Small intestine (tissue), 7 donors: ENCODE data around the gene RMND5B. TPM values are rescaled to one million over a fixed set of nuclear protein-coding genes. Genes with fewer than 3 reads are reported as not detected.

Experiments used
- DNase-seq, 2 donors: peaks; one replicate each; pipeline versions ENCODE4 v3.0.0 to v3.0.0-alpha.2; 2013
- FAIRE-seq: peaks from 2 replicates; lab custom pipeline; 2012; peaks lifted over from hg19 to GRCh38; lab: Jason Lieb, UNC
- H3K27ac ChIP-seq, 3 donors: one replicate each; pipeline ENCODE4 v1.5.1; 2013; ENCODE audit warnings: low read length in 2 of 3, mild to moderate bottlenecking in 2 of 3, control low read depth in 1 of 3, inconsistent platforms in 1 of 3, low read depth in 1 of 3, moderate library complexity in 1 of 3
- H3K27me3 ChIP-seq, 3 donors: one replicate each; pipeline ENCODE4 v1.6.1; 2013; ENCODE audit warnings: low read length in 3 of 3, inconsistent platforms in 1 of 3; ENCODE audit not compliant: control insufficient read depth in 3 of 3, insufficient read depth in 3 of 3
- H3K36me3 ChIP-seq, 3 donors: one replicate each; pipeline ENCODE4 v1.6.1; 2013; ENCODE audit warnings: low read length in 3 of 3, inconsistent platforms in 1 of 3, low read depth in 1 of 3, mild to moderate bottlenecking in 1 of 3, moderate library complexity in 1 of 3; ENCODE audit not compliant: control insufficient read depth in 3 of 3, insufficient read depth in 2 of 3
- H3K4me1 ChIP-seq, 3 donors: one replicate each; pipeline ENCODE4 v1.6.1; 2013; ENCODE audit warnings: low read length in 2 of 3, inconsistent platforms in 1 of 3, low read depth in 1 of 3, mild to moderate bottlenecking in 1 of 3, moderate library complexity in 1 of 3; ENCODE audit not compliant: control insufficient read depth in 3 of 3, insufficient read depth in 2 of 3
- H3K4me3 ChIP-seq, 3 donors: one replicate each; pipeline ENCODE4 v1.5.1; 2013; ENCODE audit warnings: low read length in 3 of 3, control low read depth in 1 of 3, inconsistent platforms in 1 of 3, low read depth in 1 of 3, mild to moderate bottlenecking in 1 of 3, moderate library complexity in 1 of 3
- H3K9me3 ChIP-seq, 2 donors: one replicate each; pipeline ENCODE4 v1.6.1; 2013; ENCODE audit warnings: low read depth in 1 of 2, low read length in 1 of 2; ENCODE audit not compliant: control insufficient read depth in 2 of 2, insufficient read depth in 1 of 2
- WGBS, 3 donors: extraction: QIAGEN DNeasy Blood & Tissue Kit; methylation state at CpG; one replicate each; pipeline ENCODE4 v1.1.7; 2013; 5-methylcytosine and 5-hydroxymethylcytosine counted together
- polyA plus RNA-seq, 4 donors: library from polyadenylated mRNA; stranded (reverse) in 3 of 4; unstranded in 1 of 4; fragments of 200-250 nt in 3 of 4; fragments of 120-200 nt in 1 of 4; gene quantifications; one replicate each; pipeline versions ENCODE4 v1.2.1 to v1.2.3, GENCODE V29; 2013
- donor health status: healthy with polysubstance abuse.
- donor health status: control.
- donor health status: control.
- donor health status: Bipolar disorder and iron deficiency.
- donor health status: healthy.

The RMND5B gene
- polyA plus RNA-seq, 4 donors = 27.1 to 34.9 (median 28.7) TPM

DNA sequence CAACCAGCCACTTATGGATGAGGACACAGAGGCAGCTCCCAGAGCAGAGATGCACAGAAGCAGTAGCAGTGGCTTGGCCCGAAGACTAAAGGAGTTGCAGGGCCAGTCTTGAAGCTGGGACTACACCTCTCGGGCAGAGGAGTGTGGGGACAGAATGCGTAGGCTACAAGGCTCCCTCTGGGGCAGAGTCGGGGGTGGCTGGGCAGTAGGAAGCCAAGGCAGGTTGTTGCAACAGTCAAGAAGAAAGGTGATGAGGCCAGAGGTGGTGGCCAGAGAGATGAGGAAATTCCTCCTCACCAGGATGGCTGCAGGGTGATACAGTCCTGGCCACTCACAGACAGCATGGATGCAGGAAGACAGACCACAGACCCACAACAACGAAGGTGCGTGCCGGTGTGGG, 22.4 kb upstream of the RMND5B start:
- FAIRE-seq (no peak), DNase-seq (no peak)
- H3K27me3 ChIP-seq = peaks cover 0 to 10% (median 0%) of the 10 kb centered on the region in 3 donors
- H3K4me3 ChIP-seq = no peak overlapping the region
- no peaks in the 10 kb centered on the region for H3K4me1 ChIP-seq
- no peaks in the 10 kb centered on the region for H3K9me3 ChIP-seq
- WGBS, 3 donors = 76 to 87% (median 84%) methylated on average over 7 of the region's 7 CpGs
- H3K36me3 ChIP-seq = no peaks in the 10 kb centered on the region
- H3K27ac ChIP-seq = no peak overlapping the region

DNA sequence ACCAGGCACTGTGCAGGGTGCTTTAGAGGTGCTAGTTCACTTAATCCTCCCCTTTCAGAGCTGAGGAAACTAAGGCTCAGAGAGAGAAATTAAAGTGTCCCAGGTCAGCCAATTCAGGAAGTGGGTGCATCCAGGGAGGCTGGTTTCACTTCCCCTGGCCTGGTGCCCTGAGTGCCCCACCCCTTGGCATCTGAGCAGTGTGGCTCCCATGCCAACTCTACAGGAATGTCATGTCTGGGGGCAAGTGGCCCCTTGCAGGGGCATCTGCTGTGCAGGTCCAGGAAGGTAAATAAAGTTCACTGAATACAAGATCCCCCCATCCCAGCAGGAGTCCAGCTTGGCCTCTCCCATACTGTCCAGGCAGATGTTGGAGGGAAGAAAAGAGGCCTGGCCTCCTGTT, 21.8 kb upstream of the RMND5B start:
- peaks cover 0 to 13% (median 2%) of the 10 kb centered on the region in 3 donors for H3K27me3 ChIP-seq
- H3K4me3 ChIP-seq = no peak overlapping the region
- no peaks in the 10 kb centered on the region for H3K9me3 ChIP-seq
- H3K27ac ChIP-seq = no peak overlapping the region
- FAIRE-seq (no peak), DNase-seq (peak in 1 of 2 donors; percentile 54)
- H3K36me3 ChIP-seq = no peaks in the 10 kb centered on the region
- no peaks in the 10 kb centered on the region for H3K4me1 ChIP-seq

DNA sequence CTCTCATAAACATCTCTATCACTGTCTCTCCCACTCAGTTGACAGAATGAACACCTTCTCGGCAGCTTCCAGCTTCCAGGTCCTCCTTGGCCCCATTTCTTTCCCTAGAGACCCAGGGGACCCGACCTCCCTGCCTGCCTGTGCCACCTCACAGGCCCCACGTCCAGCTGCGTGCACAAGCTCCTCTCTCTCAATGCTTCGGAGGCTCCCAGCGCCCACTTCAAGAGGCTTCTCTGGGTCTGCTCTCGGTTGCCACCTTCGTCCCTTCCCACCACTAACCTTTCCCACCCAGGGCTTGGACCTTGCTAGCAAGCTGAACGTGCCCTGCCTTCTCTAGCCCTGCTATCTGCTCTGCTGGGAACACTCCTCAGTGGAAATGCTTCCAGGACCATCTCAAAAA, 20.3 kb upstream of the RMND5B start:
- Histone ChIP-seq H3K4me1 (no peaks in the 10 kb centered on the region), H3K27me3 (peaks cover 0 to 29% (median 14%) of the 10 kb centered on the region in 3 donors), H3K36me3 (no peaks in the 10 kb centered on the region), H3K4me3 (no peak overlapping the region), H3K27ac (no peak overlapping the region), H3K9me3 (no peaks in the 10 kb centered on the region)
- WGBS, 3 donors = 83 to 89% (median 86%) methylated on average over 9 of the region's 9 CpGs
- FAIRE-seq (no peak), DNase-seq (no peak)

DNA sequence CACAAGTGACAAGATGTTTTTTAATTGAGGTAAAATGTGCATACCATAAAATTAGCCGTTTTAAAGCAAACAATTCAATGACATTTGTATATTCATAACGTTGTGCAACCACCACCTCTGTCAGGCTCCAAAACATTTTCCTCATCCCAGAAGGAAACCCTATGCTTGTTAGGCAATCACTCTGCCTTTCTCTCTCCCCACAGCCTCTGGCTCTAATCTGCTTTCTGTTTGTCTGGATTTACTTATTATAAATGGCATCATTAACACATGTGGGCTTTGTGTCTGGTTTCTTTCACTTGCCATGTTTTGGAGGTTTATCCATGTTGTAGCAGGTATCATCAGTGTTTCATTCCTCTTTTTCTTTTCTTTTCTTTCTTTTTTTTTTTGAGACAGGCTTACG, 18.9 kb upstream of the RMND5B start:
- 36 to 54% (median 42%) methylated on average over 3 of the region's 3 CpGs for WGBS, 3 donors

DNA sequence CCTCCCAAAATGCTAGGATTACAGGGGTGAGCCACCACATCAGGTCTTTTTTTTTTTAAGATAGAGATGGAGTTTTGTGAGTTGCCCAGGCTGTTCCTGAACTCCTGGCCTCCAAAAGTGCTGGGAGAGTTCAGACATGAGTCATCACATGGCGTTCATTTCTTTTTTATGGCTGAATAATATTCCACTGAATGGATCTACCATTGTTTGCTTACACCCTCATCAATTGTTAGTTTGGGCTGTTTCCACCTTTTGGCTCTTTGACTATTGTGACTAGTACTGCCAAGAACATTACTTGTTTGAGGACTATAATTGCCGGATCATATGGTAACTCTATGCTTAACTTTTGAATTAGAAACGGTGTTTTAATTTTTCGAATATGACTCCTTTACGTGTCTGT, 18.3 kb upstream of the RMND5B start:
- H3K9me3 ChIP-seq = no peaks in the 10 kb centered on the region
- no peak for DNase-seq
- no peak for FAIRE-seq
- no peak overlapping the region for H3K27ac ChIP-seq
- no peaks in the 10 kb centered on the region for H3K36me3 ChIP-seq
- H3K4me3 ChIP-seq = no peak overlapping the region
- no peaks in the 10 kb centered on the region for H3K4me1 ChIP-seq
- WGBS, 3 donors = 75 to 82% (median 78%) methylated on average over 5 of the region's 5 CpGs
- peaks cover 0 to 46% (median 18%) of the 10 kb centered on the region in 3 donors for H3K27me3 ChIP-seq

More for the DNA sequence above, 18.9 kb upstream of the RMND5B start:
- H3K27me3 ChIP-seq = peaks cover 0 to 41% (median 18%) of the 10 kb centered on the region in 3 donors
- H3K4me3 ChIP-seq = no peak overlapping the region
- FAIRE-seq (no peak), DNase-seq (no peak)
- no peaks in the 10 kb centered on the region for H3K4me1 ChIP-seq
- H3K36me3 ChIP-seq = no peaks in the 10 kb centered on the region
- no peak overlapping the region for H3K27ac ChIP-seq
- H3K9me3 ChIP-seq = no peaks in the 10 kb centered on the region

DNA sequence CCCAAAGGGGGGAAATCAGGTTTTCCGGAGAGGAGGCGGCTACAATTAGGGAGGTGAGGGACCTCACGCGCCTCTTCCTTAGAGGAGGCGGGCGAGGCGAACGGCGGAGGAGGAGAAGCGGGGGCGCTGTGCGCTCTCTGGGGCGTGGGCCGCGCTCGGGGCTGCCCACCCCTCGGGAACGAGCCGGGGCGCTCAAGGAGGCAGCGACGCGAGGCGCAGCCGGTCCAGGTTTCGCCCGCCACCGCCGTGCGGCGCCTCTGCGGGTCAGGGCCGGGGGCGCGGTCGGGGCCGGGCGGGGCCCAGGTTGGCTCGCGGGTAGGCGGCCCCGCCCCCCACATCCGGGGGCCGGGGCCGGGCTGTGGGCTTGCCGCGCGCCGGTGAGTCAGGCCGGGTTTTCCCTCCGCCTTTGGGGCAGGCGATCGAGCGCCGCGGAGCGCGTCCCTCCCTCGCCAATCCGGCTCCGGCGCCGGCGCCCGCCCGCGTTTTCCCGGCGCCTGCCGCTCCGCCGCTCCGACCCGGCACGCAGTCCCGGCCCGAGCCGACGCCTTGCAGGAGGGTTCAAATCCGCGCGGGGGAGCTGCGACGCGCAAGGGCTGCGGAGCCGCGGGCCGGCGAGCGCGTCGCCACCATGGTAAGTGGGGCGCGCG, 17.6 kb upstream of the RMND5B start, which contains the start of gene N4BP3:
Gene N4BP3 (plus strand): TSS at position 392 of the 647 bp plus-strand sequence. CDS start 6,052 bp downstream, outside the sequence.
- 1 to 3% (median 1%) methylated on average over 45 to 96 of the region's 96 CpGs for WGBS, 3 donors
- Histone ChIP-seq H3K27ac (no peak within 1 kb of the TSS), H3K4me1 (no peaks in the 10 kb centered on the region), H3K36me3 (no peaks in the 10 kb centered on the region), H3K4me3 (peak within 1 kb of the TSS in 2 of 3 donors; percentile 26 to 55), H3K9me3 (no peaks in the 10 kb centered on the region), H3K27me3 (peaks cover 0 to 46% (median 18%) of the 10 kb centered on the region in 3 donors)
- DNase-seq (peak; percentile 48 to 73), FAIRE-seq (no peak)

DNA sequence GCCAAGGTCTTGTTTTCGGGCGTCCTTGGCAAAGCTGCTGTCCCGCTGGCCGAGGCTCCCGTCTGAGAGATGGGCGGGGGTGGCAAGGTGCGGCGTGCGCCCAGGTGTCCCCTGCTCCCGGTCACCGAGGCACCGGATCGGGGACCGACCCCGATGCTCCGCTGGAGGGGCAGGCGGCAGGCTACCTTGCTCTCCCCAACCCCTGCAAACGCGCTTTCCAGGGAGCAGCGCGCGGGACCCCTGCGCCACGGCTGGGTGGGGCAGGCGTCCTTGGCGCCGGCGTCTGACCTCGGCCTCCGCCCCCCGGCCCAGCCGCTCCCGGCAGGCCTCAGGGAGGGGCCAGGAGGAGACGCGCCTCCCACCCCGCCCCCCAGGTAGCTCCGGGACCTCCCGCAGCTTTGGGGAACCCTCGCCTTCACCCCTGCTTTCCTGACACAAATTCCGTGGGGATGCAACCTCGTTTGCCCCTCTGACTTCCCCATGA, 16.9 kb upstream of the RMND5B start:
- peak overlapping the region in 2 of 3 donors; percentile 26 to 55 for H3K4me3 ChIP-seq
- no peaks in the 10 kb centered on the region for H3K4me1 ChIP-seq
- no peaks in the 10 kb centered on the region for H3K36me3 ChIP-seq
- FAIRE-seq = no peak
- H3K27me3 ChIP-seq = peaks cover 0 to 46% (median 18%) of the 10 kb centered on the region in 3 donors
- 0 to 1% (median 1%) methylated on average over 29 to 41 of the region's 41 CpGs for WGBS, 3 donors
- no peaks in the 10 kb centered on the region for H3K9me3 ChIP-seq
- no peak overlapping the region for H3K27ac ChIP-seq
- DNase-seq = no peak

DNA sequence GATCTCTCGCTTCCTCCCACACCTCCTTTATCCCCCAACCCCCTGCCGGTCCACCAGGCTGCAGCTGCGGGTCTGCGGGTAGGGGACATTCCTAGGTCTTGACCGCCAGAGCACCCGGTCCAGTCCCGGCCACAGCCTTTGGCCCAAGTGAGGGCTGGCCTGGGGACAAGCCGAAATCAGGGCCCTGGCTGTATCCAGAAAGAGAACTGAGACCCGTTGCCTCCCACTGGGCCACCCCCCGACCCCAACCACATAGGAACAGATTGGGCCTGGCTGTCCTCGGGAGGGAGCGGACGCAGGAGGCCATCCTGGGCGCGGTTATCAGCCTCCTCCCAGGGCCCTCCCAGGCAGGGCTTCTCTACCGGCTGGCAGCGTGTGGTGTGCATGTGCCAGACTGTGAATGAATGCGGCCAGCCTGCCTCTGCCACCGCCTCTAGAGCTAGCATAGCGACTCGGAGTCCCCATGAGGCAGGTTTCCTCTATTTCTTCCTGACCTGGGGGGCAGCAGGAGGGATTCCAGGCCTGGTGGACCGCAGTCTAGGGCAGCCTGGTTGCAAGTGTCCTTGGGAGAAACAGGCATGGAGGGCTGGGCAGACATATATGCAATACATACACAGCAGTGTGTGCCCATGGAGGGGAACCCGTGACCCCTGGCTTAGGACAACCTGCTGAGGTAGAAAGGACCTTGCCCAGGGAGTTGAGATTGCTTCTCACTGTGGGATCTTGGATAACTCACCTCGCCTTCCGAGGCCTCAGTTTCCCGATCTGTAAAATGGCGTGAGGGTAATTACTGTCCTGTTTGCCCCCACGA, 16.3 kb upstream of the RMND5B start:
- Histone ChIP-seq H3K27ac (no peak overlapping the region), H3K4me1 (no peaks in the 10 kb centered on the region), H3K4me3 (peak overlapping the region in 1 of 3 donors; percentile 55), H3K27me3 (peaks cover 0 to 46% (median 18%) of the 10 kb centered on the region in 3 donors), H3K9me3 (no peaks in the 10 kb centered on the region), H3K36me3 (no peaks in the 10 kb centered on the region)
- WGBS, 3 donors = 11 to 13% (median 12%) methylated on average over 28 of the region's 28 CpGs
- DNase-seq = peak in 1 of 2 donors; percentile 25
- no peak for FAIRE-seq
